Keratinocyte (primary cell): Measurements from ENCODE around the gene TRMT112. TPM values are rescaled to one million over a fixed set of nuclear protein-coding genes. Genes with fewer than 3 reads are reported as not detected.

Experiments used
- DNase-seq: peaks from one replicate; pipeline ENCODE4 v3.0.0-alpha.2; 2011; ENCODE audit warnings: low read depth, missing footprints, low spot score
- FAIRE-seq: peaks from 2 replicates; lab custom pipeline; 2011; peaks lifted over from hg19 to GRCh38; lab: Jason Lieb, UNC
- H2AFZ ChIP-seq: 2 replicates; pipeline ENCODE4 v1.6.0; 2012; ENCODE audit warnings: low read length, control low read depth, inconsistent platforms; ENCODE audit not compliant: control insufficient read depth
- H3K27ac ChIP-seq: 2 replicates; pipeline ENCODE4 v1.5.1; 2011; ENCODE audit warnings: low read length; ENCODE audit not compliant: control insufficient read depth, insufficient read depth
- H3K27me3 ChIP-seq: 3 replicates; pipeline ENCODE4 v1.6.0; 2011; ENCODE audit warnings: low read length; ENCODE audit not compliant: control insufficient read depth, insufficient read depth; ENCODE audit errors: extremely low read depth
- H3K36me3 ChIP-seq, 2 experiments: 2 replicates in 1 of 2; 3 replicates in 1 of 2; pipeline ENCODE4 v1.5.1; 2011; ENCODE audit warnings: low read length in 2 of 2, mild to moderate bottlenecking in 1 of 2; ENCODE audit not compliant: control insufficient read depth in 2 of 2, insufficient read depth in 2 of 2; ENCODE audit errors: extremely low read depth in 1 of 2
- H3K4me1 ChIP-seq: 3 replicates; pipeline ENCODE4 v1.5.1; 2011; ENCODE audit warnings: low read length; ENCODE audit not compliant: control insufficient read depth, insufficient read depth; ENCODE audit errors: extremely low read depth
- H3K4me2 ChIP-seq: 3 replicates; pipeline ENCODE4 v1.6.0; 2011; ENCODE audit warnings: low read depth, low read length; ENCODE audit not compliant: control insufficient read depth, insufficient read depth; ENCODE audit errors: extremely low read depth
- H3K4me3 ChIP-seq, 3 experiments: fragments of 200-600 bp in 1 of 3; sonication (generic) in 1 of 3; 2 replicates in 2 of 3; 3 replicates in 1 of 3; pipeline ENCODE4 v1.5.1; 2011 to 2016; ENCODE audit warnings: low read length in 3 of 3, mild to moderate bottlenecking in 3 of 3, control low read depth in 2 of 3, inconsistent platforms in 1 of 3, low read depth in 1 of 3, mixed read lengths in 1 of 3, mixed run types in 1 of 3, moderate library complexity in 1 of 3; ENCODE audit not compliant: control insufficient read depth in 2 of 3, insufficient read depth in 2 of 3; ENCODE audit errors: extremely low read depth in 1 of 3
- H3K79me2 ChIP-seq: 2 replicates; pipeline ENCODE4 v1.6.0; 2012; ENCODE audit warnings: low read length; ENCODE audit not compliant: control insufficient read depth, insufficient read depth
- H3K9ac ChIP-seq: 3 replicates; pipeline ENCODE4 v1.6.0; 2011; ENCODE audit warnings: low read length; ENCODE audit not compliant: control insufficient read depth, insufficient read depth; ENCODE audit errors: extremely low read depth
- H3K9me1 ChIP-seq: 3 replicates; pipeline ENCODE4 v1.6.0; 2011; ENCODE audit warnings: low read length; ENCODE audit not compliant: control insufficient read depth, insufficient read depth; ENCODE audit errors: extremely low read depth
- H3K9me3 ChIP-seq: 2 replicates; pipeline ENCODE4 v1.5.1; 2012; ENCODE audit warnings: low read depth, low read length; ENCODE audit not compliant: control insufficient read depth
- H4K20me1 ChIP-seq: 3 replicates; pipeline ENCODE4 v1.6.0; 2011; ENCODE audit warnings: low read length; ENCODE audit not compliant: control insufficient read depth, insufficient read depth; ENCODE audit errors: extremely low read depth
- CTCF ChIP-seq, 3 experiments: IDR thresholded peaks in 1 of 3; conservative IDR thresholded peaks in 1 of 3; optimal IDR thresholded peaks in 1 of 3; 2 replicates in 2 of 3; 3 replicates in 1 of 3; pipeline versions ENCODE3 to v1.5.1; 2011; ENCODE audit warnings: low read length in 3 of 3, mild to moderate bottlenecking in 3 of 3, moderate library complexity in 2 of 3, control low read depth in 1 of 3, inconsistent platforms in 1 of 3; ENCODE audit not compliant: insufficient read depth in 2 of 3; ENCODE audit errors: extremely low read depth in 1 of 3
- EZH2 ChIP-seq: IDR thresholded peaks from one replicate; pipeline ENCODE4 v1.6.1; 2012; ENCODE audit warnings: inconsistent platforms, mild to moderate bottlenecking, low read length, moderate library complexity
- dilution Hi-C: fragments of 300-500 bp; cut with MboI; formaldehyde crosslinking; loops from one replicate; pipeline ENCODE4 v1.7.0; 2020; ENCODE audit warnings: low sequenced_read_pairs; ENCODE audit not compliant: extremely low pct_ligation_motif_present
- polyA plus RNA-seq, 5 experiments: library from polyadenylated mRNA; depleted of rRNA in 3 of 5; stranded (reverse) in 3 of 5; stranded (forward) in 1 of 5; unstranded in 1 of 5; fragments of >200 nt; gene quantifications; 1 replicate in 1 of 5; 2 replicates in 3 of 5; 3 replicates in 1 of 5; pipeline versions ENCODE4 v1.2.1 to v1.2.3, GENCODE V29; 2011 to 2012; ENCODE audit warnings: missing spikeins in 2 of 5, low read depth in 1 of 5, low replicate concordance in 1 of 5

Gene TRMT112
- polyA plus RNA-seq, 1 donor (not counting 4 experiments of a cell fraction or from before 2014, with no cell fraction given): 408 TPM

DNA sequence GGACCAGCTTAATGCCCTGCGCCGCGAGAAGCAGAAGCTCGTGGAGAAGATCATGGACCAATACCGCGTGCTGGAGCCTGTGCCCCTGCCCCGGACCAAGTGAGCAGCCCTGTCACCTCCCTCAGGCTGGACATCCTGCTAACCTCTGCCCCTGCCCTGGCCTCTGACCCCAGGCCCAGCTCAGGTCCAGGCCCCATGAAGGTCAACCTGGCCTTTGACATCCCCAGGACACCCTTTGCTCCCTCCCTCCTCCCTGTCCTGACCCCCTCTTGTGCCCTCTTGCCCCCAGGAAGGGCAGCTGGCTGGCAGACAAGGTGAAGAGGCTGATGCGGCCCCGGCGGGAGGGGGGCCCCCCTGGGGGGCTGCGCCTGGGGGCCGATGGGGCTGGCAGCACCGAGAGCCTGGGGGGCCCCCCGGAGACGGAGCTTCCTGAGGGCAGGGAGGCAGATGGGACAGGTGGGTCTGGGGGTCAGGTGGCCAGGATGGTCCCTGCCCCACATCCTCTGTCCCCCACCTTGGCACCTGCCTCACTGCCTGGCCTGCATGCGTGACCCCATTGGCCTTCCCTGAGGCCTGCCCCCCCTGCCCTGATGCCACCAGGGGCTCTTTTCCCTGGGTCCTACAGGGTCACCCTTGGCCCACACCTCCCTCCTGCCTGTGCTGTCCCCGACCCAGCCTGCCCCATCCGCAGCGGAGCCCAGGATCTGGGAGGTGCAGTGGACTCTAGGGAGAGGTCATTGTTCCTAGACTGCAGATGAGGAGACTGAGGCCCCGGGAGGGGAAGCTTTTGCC lies 36.6 kb upstream of the TRMT112 start:
- Histone ChIP-seq H3K9me3 (no peaks in the 10 kb centered on the region), H3K4me3 (no peak overlapping the region), H3K4me1 (peaks cover 34% of the 10 kb centered on the region), H4K20me1 (no peaks in the 10 kb centered on the region), H3K36me3 (no peaks in the 10 kb centered on the region), H2AFZ (no peak overlapping the region), H3K27me3 (no peaks in the 10 kb centered on the region), H3K27ac (no peak overlapping the region), H3K79me2 (no peaks in the 10 kb centered on the region), H3K9ac (no peak overlapping the region), H3K9me1 (peaks cover 3% of the 10 kb centered on the region), H3K4me2 (no peak overlapping the region)
- dilution Hi-C loops: no loop called here
- no peak for FAIRE-seq
- DNase-seq: no peak
- TF ChIP-seq CTCF (optimal IDR thresholded peaks at IDR 0.05 in 1 of 3, IDR thresholded peaks at IDR 0.05 in 1 of 3, conservative IDR thresholded peaks at IDR 0.05 in 1 of 3; ENCODE audit: extremely low read depth in 1 of 3, insufficient read depth in 2 of 3, low read length in 3 of 3): no peak
- no peak for TF ChIP-seq EZH2

DNA sequence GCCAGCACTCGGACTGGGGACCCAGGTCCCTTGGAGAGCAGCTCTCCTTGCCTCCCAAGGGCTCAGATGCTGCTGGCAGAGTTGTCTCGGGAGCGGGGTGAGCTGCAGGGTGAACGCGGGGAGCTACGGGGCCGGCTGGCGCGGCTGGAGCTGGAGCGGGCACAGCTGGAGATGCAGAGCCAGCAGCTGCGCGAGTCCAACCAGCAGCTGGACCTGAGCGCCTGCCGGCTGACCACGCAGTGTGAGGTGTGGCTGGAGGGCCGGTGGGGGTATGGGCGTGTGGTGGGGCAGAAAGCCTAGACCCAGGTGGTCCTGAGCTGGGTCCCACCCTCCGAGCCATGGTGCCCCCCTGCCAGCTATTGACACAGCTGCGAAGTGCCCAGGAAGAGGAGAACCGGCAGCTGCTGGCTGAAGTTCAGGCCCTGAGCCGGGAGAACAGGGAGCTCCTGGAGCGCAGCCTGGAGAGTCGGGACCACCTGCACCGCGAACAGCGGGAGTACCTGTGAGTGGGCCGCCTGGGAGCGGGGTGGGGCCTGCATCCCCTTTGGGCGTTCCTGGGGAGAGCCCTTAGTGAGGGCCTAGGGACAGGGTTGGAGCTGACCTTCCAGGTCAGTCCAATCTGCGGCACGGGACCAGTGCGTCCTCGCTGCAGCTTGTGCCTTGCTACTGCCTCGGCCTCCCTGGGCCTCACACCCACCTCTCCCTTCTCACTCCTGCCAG lies 35.8 kb upstream of the TRMT112 start:
- H3K9ac ChIP-seq: no peak overlapping the region
- no peak overlapping the region for H3K4me3 ChIP-seq
- no peak overlapping the region for H3K27ac ChIP-seq
- no peaks in the 10 kb centered on the region for H3K9me3 ChIP-seq
- dilution Hi-C loops: no loop called here
- H4K20me1 ChIP-seq: no peaks in the 10 kb centered on the region
- no peaks in the 10 kb centered on the region for H3K36me3 ChIP-seq
- FAIRE-seq (no peak), DNase-seq (no peak)
- peaks cover 3% of the 10 kb centered on the region for H3K9me1 ChIP-seq
- no peaks in the 10 kb centered on the region for H3K79me2 ChIP-seq
- no peak for TF ChIP-seq CTCF (optimal IDR thresholded peaks at IDR 0.05 in 1 of 3, IDR thresholded peaks at IDR 0.05 in 1 of 3, conservative IDR thresholded peaks at IDR 0.05 in 1 of 3; ENCODE audit: extremely low read depth in 1 of 3, insufficient read depth in 2 of 3, low read length in 3 of 3)
- TF ChIP-seq EZH2: no peak
- H3K27me3 ChIP-seq: no peaks in the 10 kb centered on the region
- H3K4me1 ChIP-seq: peaks cover 33% of the 10 kb centered on the region
- H2AFZ ChIP-seq: no peak overlapping the region
- H3K4me2 ChIP-seq: no peak overlapping the region
